HCT116 (cell line): ENCODE results near the gene GRHL1.

Source experiments
- ELF1 ChIP-seq: IDR thresholded peaks from 2 replicates; pipeline ENCODE4 v1.6.1; 2012; ENCODE audit warnings: low read depth, borderline replicate concordance
- FOSL1 ChIP-seq: IDR thresholded peaks from 2 replicates; pipeline ENCODE4 v1.6.1; 2012; ENCODE audit warnings: low read depth
- JUND ChIP-seq: IDR thresholded peaks from 2 replicates; pipeline ENCODE4 v1.6.1; 2012
- POLR2A ChIP-seq: IDR thresholded peaks from 2 replicates; pipeline ENCODE4 v1.7.0; 2011; ENCODE audit warnings: borderline replicate concordance; ENCODE audit not compliant: insufficient read depth, insufficient read length; ENCODE audit errors: extremely low read depth
- POLR2AphosphoS5 ChIP-seq: IDR thresholded peaks from 2 replicates; pipeline ENCODE4 v1.6.1; 2011; ENCODE audit warnings: mild to moderate bottlenecking, low read depth, low read length, moderate library complexity
- SP1 ChIP-seq: IDR thresholded peaks from 2 replicates; pipeline ENCODE4 v1.6.1; 2012; ENCODE audit warnings: low read depth
- SRF ChIP-seq: IDR thresholded peaks from 2 replicates; pipeline ENCODE4 v1.6.1; 2012; ENCODE audit warnings: low read depth
- ZNF274 ChIP-seq: fragments of 200-500 bp; sonication (Bioruptor generic); IDR thresholded peaks from 2 replicates; pipeline ENCODE4 v1.6.1; 2014; ENCODE audit warnings: mild to moderate bottlenecking, low read depth, low read length, inconsistent platforms
- TF ChIP-seq, protein P1 (sequence below), 3 experiments: fragments of 200-600 bp in 1 of 3; sonication (generic) in 1 of 3; IDR thresholded peaks in 2 of 3; conservative IDR thresholded peaks in 1 of 3; 2 replicates each; pipeline ENCODE4 v1.5.1; 2012 to 2017; ENCODE audit warnings: low read depth in 2 of 3, low read length in 2 of 3, antibody characterized with exemption in 1 of 3, borderline replicate concordance in 1 of 3, control low read depth in 1 of 3, mild to moderate bottlenecking in 1 of 3, mixed read lengths in 1 of 3, mixed run types in 1 of 3, moderate library complexity in 1 of 3; ENCODE audit not compliant: insufficient read depth in 1 of 3
- TF ChIP-seq, protein P2 (sequence below): IDR thresholded peaks from 2 replicates; pipeline ENCODE4 v1.6.1; 2012
- TF ChIP-seq, protein P3 (sequence below): IDR thresholded peaks from 2 replicates; pipeline ENCODE4 v1.6.1; 2012; ENCODE audit warnings: low read depth
- TF ChIP-seq, protein P4 (sequence below): IDR thresholded peaks from 2 replicates; pipeline ENCODE4 v1.6.1; 2012

DNA sequence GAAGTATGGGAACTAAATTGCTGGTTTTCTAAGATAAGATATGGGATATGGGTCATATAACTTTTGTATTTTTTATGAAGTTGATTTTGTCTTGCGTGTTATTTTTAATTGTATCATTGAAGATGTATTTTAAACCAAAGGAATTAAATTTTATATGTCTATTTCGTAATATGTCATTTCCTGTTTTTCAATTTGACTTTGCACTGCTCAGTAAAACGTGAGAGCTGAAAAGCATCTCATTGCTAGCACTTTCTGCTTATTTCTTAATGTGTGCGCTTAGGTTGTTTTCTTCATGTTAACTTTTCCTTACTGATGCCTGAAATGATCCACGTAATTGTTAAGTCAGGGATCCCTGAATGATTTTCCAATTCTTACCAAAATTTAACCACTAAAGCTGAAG lies 50.6 kb downstream of the GRHL1 start:
- TF ChIP-seq, protein P1, sequence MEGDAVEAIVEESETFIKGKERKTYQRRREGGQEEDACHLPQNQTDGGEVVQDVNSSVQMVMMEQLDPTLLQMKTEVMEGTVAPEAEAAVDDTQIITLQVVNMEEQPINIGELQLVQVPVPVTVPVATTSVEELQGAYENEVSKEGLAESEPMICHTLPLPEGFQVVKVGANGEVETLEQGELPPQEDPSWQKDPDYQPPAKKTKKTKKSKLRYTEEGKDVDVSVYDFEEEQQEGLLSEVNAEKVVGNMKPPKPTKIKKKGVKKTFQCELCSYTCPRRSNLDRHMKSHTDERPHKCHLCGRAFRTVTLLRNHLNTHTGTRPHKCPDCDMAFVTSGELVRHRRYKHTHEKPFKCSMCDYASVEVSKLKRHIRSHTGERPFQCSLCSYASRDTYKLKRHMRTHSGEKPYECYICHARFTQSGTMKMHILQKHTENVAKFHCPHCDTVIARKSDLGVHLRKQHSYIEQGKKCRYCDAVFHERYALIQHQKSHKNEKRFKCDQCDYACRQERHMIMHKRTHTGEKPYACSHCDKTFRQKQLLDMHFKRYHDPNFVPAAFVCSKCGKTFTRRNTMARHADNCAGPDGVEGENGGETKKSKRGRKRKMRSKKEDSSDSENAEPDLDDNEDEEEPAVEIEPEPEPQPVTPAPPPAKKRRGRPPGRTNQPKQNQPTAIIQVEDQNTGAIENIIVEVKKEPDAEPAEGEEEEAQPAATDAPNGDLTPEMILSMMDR (IDR thresholded peaks at IDR 0.05 in 2 of 3, conservative IDR thresholded peaks at IDR 0.05 in 1 of 3; ENCODE audit: borderline replicate concordance in 1 of 3, insufficient read depth in 1 of 3, low read depth in 2 of 3, low read length in 2 of 3), result no peak
- TF ChIP-seq ELF1 (no peak), SRF (no peak), JUND (no peak), ZNF274 (no peak), POLR2A (no peak), SP1 (no peak), FOSL1 (no peak), POLR2AphosphoS5 (no peak)
- TF ChIP-seq, protein P2, sequence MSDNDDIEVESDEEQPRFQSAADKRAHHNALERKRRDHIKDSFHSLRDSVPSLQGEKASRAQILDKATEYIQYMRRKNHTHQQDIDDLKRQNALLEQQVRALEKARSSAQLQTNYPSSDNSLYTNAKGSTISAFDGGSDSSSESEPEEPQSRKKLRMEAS, result no peak
- TF ChIP-seq, protein P3, sequence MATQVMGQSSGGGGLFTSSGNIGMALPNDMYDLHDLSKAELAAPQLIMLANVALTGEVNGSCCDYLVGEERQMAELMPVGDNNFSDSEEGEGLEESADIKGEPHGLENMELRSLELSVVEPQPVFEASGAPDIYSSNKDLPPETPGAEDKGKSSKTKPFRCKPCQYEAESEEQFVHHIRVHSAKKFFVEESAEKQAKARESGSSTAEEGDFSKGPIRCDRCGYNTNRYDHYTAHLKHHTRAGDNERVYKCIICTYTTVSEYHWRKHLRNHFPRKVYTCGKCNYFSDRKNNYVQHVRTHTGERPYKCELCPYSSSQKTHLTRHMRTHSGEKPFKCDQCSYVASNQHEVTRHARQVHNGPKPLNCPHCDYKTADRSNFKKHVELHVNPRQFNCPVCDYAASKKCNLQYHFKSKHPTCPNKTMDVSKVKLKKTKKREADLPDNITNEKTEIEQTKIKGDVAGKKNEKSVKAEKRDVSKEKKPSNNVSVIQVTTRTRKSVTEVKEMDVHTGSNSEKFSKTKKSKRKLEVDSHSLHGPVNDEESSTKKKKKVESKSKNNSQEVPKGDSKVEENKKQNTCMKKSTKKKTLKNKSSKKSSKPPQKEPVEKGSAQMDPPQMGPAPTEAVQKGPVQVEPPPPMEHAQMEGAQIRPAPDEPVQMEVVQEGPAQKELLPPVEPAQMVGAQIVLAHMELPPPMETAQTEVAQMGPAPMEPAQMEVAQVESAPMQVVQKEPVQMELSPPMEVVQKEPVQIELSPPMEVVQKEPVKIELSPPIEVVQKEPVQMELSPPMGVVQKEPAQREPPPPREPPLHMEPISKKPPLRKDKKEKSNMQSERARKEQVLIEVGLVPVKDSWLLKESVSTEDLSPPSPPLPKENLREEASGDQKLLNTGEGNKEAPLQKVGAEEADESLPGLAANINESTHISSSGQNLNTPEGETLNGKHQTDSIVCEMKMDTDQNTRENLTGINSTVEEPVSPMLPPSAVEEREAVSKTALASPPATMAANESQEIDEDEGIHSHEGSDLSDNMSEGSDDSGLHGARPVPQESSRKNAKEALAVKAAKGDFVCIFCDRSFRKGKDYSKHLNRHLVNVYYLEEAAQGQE, result no peak
- TF ChIP-seq, protein P4, sequence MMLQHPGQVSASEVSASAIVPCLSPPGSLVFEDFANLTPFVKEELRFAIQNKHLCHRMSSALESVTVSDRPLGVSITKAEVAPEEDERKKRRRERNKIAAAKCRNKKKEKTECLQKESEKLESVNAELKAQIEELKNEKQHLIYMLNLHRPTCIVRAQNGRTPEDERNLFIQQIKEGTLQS, result no peak
